H1 (cell line): ENCODE data around the gene RB1. TPM values are rescaled to one million over a fixed set of nuclear protein-coding genes. Genes with fewer than 3 reads are reported as not detected.

ENCODE experiments used
- CTCF ChIP-seq, 3 experiments: IDR thresholded peaks; 1 replicate in 2 of 3; 2 replicates in 1 of 3; pipeline versions ENCODE4 v1.5.1 to v1.6.1; 2011; ENCODE audit warnings: low read length in 3 of 3, mild to moderate bottlenecking in 3 of 3, inconsistent platforms in 2 of 3, low read depth in 1 of 3, moderate library complexity in 1 of 3; ENCODE audit not compliant: insufficient read depth in 1 of 3; ENCODE audit errors: control extremely low read depth in 1 of 3
- JUN ChIP-seq: IDR thresholded peaks from 2 replicates; pipeline ENCODE4 v1.6.1; 2011; ENCODE audit warnings: low read depth, mild to moderate bottlenecking, improper control_type of control experiment, low read length
- polyA plus RNA-seq, 7 experiments: library from polyadenylated mRNA; depleted of rRNA in 3 of 7; stranded (reverse) in 5 of 7; unstranded in 2 of 7; fragments of >200 nt in 5 of 7; fragments of 200-250 nt in 2 of 7; gene quantifications; 1 replicate in 5 of 7; 2 replicates in 1 of 7; 4 replicates in 1 of 7; pipeline versions ENCODE4 v1.2.1 to v1.2.3, GENCODE V29; 2011 to 2013; ENCODE audit warnings: missing spikeins in 2 of 7, mixed read lengths in 2 of 7
- total RNA-seq: library from RNA; stranded (reverse); fragmentation: NEBNext Ultra II Directional; extraction: Animal tissue kit (Norgen Biotek cat#: 25700); gene quantifications from 2 replicates; pipeline ENCODE4 v1.2.1, GENCODE V29; 2021

The RB1 gene
- total and polyA plus RNA-seq, 2 of the 8 experiments (the other 6 are each of a cell fraction or from before 2014, with no cell fraction given), result 4.1 to 17.5 TPM

- TF ChIP-seq CTCF (IDR thresholded peaks at IDR 0.05; ENCODE audit: control extremely low read depth in 1 of 3, insufficient read depth in 1 of 3, low read depth in 1 of 3, low read length in 3 of 3), result peak; percentile 10 to 24 (median 20)
- TF ChIP-seq JUN, result no peak
These were observed 201.5 kb downstream of the RB1 start (continued) for GRCh38 chr13:48505012-48505411.
